GM12874 (cell line): ENCODE measurements around the gene WWC2.

Source experiments
- CTCF ChIP-seq: IDR thresholded peaks from 2 replicates; pipeline ENCODE4 v1.5.1; 2011; ENCODE audit warnings: low read depth, mild to moderate bottlenecking, control low read depth, low read length, moderate library complexity; ENCODE audit not compliant: insufficient read depth

WWC2 gene

GRCh38 chr4:183266371-183266770, 167.3 kb downstream of the WWC2 start:
- TF ChIP-seq CTCF, result no peak

- TF ChIP-seq CTCF, result no peak
These were observed 169.5 kb downstream of the WWC2 start for GRCh38 chr4:183268556-183268955.

GRCh38 chr4:183272384-183272783, 173.3 kb downstream of the WWC2 start:
- TF ChIP-seq CTCF, result no peak

- TF ChIP-seq CTCF, result no peak
These were observed 177.0 kb downstream of the WWC2 start for GRCh38 chr4:183276106-183276505.

- no peak for TF ChIP-seq CTCF
These were observed 185.3 kb downstream of the WWC2 start for GRCh38 chr4:183284258-183284785.

- TF ChIP-seq CTCF, result no peak
These were observed 185.9 kb downstream of the WWC2 start for GRCh38 chr4:183284965-183285364.

- no peak for TF ChIP-seq CTCF
These were observed 186.8 kb downstream of the WWC2 start for GRCh38 chr4:183285886-183286285.
